Vagina (tissue), 2 donors: ENCODE data around the gene NTNG1.

Experiments
- CTCF ChIP-seq, 3 experiments: fragments of 450-650 bp in 2 of 3; fragments of 200-600 bp in 1 of 3; sonication (generic) in 1 of 3; IDR thresholded peaks; one replicate each; pipeline ENCODE4 v1.5.1; 2017 to 2019; ENCODE audit warnings: antibody characterized with exemption in 3 of 3, mild to moderate bottlenecking in 2 of 3, moderate library complexity in 2 of 3
- POLR2AphosphoS5 ChIP-seq, 2 donors: sonication (generic); formaldehyde crosslinking; IDR thresholded peaks; one replicate each; pipeline ENCODE4 v1.9.0; 2017; ENCODE audit warnings: antibody characterized with exemption in 2 of 2, mild to moderate bottlenecking in 2 of 2, low read depth in 1 of 2; ENCODE audit not compliant: insufficient read depth in 1 of 2

- no peak for TF ChIP-seq CTCF (IDR thresholded peaks at IDR 0.05)
- TF ChIP-seq POLR2AphosphoS5 (IDR thresholded peaks at IDR 0.05; ENCODE audit: insufficient read depth in 1 of 2, low read depth in 1 of 2): no peak
These were observed 10.5 kb downstream of the NTNG1 start for GRCh38 chr1:107151295-107151694.
